Activated gamma-delta T cell (primary cell): ENCODE data around the gene CRB1.

Source experiments
- DNase-seq: peaks from one replicate; lab custom pipeline; 2025; lab: John Stamatoyannopoulos, UW

The CRB1 gene

DNA sequence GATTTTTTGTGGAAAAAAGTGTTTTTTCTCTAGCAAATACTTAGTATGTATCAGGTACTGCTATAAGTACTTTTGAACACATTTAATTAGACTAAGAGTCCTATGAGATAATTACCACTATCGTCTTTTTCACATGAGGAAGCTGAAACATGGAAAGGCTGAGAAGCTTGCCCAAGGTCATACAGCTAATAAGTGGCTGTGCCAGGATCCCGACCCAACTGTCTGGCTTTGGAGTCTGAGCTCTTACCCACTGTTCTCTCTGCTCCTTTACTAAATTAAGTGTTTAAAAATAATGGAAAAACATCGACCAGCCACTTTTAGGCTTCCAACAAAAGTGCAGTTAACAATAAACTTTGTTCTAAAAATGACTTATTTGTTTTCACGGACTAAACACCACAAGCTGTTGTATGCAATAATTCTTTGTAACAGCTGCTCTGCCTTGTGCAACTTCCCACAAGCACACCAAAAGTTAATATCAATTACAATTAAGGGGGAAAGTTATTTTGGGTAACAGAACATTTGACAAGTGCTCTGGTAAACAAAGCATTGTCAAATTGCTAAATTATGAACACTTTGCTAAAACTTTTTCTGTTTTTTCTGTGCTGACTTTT lies 75.7 kb downstream of the CRB1 start:
- DNase-seq, result no peak

DNA sequence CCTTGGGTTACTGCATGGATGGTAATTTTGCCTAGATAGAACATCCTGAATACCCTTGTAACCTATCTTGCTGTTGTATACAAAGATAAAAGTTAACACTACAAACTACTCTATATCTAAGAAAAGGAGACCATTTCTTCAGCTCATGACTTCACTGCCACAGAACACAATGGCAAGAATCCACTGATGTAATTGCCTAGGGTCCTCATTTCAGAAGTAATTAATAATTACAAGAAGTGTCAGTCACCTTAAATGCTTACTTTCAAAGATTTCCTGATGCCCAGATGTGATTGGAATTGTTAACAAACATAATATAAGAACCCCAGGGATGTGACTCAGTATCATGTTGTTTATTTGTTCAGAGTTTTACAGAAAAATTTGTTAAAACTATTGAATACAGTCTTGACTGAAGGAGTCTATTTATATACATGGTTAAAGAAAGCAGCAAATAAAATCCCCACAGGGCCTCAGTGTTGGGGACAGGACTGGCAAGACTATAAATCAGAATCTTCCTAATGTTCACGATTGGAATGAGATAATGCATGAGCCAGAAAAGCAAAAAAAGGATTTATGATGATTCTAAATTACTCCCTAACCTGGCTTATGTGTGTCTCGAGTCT lies 83.9 kb downstream of the CRB1 start:
- DNase-seq, result no peak

DNA sequence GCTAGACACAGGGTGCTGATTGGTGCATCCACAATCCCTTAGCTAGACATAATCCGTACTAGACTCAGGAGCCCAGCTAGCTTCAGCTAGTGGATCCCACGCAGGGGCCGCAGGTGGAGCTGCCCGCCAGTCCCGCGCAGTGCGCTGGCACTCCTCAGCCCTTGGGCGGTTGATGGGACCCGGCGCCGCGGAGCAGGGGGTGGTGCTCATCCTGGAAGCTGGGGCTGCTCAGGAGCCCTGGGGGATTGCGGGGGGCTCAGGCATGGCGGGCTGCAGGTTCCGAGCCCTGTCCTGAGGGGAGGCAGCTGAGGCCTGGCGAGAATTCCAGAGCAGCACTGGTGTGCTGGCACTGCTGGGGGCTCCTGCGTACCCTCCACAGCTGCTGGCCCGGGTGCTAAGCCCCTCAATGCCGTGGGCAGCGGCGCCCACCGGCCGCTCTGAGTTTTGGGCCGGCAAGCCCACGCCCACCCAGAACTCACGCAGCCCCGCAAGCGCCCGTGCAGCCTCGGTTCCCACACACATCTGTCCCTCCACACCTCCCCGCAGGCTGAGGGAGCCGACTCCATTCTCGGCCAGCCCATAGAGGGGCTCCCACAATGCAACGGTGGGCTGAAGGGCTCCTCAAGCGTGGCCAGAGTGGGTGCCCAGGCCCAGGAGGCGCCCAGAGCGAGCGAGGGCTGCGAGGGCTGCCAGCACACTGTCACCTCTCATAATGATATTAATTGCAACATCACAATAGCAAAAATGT lies 87.4 kb downstream of the CRB1 start:
- no peak for DNase-seq

DNA sequence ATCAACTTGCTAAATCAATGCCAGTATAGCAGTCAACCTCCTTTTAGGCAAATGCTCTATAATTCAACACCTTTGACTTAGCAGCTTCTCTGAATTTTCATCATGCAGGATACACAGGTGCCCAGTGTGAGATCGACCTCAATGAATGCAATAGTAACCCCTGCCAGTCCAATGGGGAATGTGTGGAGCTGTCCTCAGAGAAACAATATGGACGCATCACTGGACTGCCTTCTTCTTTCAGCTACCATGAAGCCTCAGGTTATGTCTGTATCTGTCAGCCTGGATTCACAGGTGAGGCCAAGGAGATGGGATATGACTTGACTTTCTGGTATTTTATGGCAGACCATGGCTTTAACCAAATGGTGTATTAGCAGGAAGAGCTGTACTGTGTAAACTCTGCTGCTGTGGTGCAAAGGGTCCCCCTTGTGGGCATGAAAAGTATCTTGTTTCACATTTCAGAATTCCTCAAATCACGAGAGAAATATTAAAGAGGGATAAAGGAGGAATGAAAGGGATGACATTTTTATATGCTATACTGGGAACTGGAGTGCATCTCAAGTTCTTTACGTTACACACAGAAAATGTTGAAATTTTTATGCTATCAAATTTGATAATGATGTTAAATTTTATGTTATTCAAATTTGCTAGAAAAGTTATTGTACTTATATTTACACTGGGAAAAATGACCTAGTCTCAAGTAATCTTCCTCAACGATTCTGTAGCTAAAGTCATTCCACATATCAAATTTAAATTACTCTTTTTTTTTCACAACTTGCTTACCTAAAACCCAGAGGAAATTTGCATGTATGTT lies 88.9 kb downstream of the CRB1 start:
- DNase-seq, result no peak

DNA sequence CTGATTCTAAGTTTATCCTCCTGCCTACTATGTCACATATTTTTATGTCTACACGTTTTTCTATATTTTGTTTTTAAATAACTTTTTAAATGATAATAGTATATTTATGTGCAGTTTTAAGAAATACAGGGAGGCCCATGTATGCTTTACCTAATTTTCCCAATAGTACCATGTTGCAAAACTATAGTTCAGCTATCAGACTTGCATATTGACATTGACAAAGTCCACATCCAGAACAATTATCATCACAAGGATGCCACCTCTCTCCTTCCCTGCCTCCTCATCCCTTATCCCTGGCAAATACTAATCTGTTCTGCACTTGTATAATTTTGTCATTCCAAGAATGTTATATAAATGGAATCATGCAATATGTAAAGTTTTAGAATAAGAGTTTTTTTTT lies 90.9 kb downstream of the CRB1 start:
- DNase-seq, result no peak

DNA sequence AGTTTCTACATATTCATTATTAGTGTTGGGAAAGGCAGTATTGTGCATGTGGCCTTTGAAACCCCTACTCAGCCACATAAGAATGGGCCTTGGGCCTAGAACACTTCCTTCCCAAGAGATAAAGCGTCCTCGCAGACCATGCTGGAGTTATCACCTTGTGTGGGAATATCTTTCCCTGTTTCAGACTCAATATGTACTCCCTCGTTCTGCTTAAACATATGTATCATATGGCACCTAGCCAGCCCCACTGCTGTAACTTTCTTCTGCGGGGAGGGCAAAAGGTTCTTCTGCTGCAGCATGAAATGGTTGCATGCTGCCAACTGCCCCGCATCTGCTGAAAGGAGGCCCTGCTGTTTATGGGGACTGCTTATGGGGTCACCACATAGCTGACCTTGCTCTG lies 92.0 kb downstream of the CRB1 start:
- DNase-seq, result no peak

DNA sequence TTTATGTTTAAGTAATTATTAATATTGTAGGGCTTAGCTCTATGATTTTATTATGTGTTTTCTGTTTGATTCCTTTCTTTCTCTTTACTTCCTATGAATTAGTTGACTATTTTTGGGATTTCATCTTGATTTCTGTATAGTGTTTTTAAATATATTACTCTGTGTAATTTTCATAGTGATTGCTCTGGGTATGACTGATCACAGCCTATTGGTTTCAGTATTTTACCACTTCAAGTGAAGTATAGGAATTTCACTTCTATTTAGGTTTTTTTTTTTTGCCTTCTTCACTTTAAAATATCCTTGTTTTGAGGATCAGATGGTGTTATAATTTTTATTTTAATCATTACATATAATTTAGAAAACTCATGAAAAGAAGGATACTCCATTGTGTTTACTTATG lies 94.8 kb downstream of the CRB1 start:
- no peak for DNase-seq

DNA sequence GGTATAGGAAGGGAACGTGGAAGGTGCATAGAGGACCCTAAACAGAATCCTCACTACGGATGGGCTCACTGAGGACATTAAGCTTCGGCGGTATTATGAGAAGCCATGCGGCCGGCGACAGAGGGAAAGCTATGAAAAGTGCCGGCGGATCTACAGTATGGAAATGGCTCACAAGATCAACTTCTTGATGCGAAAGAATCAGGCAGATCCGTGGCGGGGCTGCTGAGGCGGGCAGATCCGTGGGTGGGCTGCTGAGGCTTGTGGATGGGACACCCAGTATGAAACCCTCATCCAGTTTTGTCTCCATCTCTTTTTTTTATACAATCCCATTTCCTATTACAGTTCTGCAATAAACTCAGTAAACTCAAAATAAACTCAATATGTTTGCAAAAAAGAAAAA lies 95.8 kb downstream of the CRB1 start:
- DNase-seq, result no peak

DNA sequence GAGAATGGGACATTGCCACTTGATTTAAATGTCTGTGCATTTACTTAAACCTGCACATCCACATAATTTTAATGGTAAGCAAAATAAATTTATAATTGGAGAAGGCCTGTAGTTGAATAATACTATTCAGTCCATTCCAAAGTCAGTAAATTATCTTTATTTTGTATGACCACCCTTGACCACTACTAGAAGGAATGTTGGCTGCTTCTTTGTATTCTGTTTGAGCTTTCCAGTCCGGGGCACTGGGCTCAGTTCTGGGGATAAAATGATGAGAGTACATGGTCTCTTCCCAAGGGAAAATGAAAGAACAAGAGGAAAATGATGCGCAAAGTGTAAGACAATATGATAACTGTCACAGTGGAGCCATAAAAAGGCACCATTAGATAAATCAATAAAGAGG lies 98.9 kb downstream of the CRB1 start:
- no peak for DNase-seq

DNA sequence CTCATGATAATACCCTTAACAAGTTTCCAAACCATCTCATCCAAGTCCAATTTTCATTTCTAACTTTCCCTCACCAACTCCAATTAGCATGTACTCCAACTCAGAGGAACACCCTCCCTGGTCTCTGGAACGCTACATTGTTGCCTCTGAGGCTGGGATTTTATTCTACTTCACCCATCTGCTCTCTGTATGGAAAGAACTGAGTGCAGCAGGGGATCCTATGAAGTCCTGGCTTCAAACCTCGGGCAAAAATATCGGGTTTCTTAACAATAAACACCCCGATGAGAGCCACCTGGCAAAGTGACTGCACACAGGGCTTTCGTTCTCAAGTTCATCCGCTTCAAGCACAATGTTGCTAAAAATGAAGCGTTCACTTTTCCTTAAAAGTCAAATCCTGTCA lies 99.6 kb downstream of the CRB1 start:
- no peak for DNase-seq

DNA sequence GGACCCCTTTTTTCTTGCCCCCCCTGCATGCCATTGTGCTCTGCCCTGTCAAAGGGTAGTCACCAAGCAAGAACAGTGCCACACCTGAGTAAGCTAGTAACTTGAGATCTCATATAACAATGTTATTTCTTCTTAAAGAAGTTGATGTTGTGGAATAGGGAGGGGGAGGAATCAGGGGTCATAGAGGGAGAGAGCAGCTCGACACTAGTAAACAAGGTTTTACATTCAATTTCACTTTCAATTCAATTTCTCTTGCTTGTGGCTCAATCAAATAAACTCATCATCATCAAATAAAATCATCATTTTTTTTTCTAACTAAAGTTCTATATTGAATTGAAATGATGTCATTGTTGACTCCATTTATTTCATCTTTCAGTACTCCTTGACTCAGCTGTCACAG lies 106.4 kb downstream of the CRB1 start:
- DNase-seq, result no peak

DNA sequence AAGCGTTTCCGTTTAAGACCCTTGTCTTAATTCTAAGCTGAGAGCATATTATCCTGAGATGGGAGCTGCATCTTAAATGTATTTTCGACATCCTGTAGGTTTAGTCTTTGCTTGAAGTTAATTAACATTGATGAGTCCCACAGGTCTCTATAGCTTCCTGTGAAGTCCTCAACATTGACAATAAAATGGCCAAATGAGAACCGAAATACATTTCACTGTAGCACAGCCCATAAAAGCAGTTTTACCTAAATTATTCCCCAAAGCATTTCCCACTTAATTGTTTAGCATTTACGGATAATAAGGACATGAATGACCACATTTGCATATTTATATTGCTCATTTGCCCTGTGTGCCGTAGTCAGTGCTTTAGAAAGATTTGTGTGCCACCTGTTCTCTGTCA lies 116.4 kb downstream of the CRB1 start:
- DNase-seq, result no peak

DNA sequence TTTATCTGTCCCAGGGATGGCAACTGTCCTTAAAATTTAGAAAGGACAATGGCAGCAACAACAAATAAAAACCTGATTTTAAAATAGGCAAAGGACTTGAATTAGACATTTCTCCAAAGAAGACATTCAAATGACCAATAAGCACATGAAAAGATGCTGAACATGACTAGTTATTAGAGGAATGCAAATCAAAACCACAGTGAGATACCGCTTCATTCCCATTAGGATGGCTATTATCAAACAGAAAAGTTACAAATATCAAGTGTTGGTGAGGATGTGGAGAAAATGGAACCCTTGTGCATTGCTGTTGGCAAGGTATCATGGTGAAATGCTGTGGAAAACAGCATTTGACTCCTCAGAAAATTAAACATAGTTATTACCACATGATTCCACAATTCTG lies 120.7 kb downstream of the CRB1 start:
- DNase-seq, result no peak

DNA sequence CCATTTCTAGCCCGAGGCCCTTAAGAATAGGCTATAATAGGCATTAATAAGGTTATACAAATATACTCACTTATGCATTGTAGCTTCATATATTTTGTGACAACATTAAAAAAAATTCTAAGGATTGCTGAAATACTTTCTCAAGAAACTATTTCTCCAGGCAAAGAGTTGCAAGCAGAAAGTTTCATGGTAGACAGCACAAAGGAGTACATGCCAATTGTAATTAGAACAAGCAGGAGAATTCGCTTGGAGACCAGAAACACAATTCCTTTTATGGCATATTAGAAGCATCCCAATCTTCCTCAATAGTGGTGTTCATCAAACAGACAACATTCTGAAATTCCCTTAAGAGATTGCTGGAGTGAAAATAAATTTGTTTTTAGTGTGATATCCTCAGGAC lies 122.8 kb downstream of the CRB1 start:
- no peak for DNase-seq

DNA sequence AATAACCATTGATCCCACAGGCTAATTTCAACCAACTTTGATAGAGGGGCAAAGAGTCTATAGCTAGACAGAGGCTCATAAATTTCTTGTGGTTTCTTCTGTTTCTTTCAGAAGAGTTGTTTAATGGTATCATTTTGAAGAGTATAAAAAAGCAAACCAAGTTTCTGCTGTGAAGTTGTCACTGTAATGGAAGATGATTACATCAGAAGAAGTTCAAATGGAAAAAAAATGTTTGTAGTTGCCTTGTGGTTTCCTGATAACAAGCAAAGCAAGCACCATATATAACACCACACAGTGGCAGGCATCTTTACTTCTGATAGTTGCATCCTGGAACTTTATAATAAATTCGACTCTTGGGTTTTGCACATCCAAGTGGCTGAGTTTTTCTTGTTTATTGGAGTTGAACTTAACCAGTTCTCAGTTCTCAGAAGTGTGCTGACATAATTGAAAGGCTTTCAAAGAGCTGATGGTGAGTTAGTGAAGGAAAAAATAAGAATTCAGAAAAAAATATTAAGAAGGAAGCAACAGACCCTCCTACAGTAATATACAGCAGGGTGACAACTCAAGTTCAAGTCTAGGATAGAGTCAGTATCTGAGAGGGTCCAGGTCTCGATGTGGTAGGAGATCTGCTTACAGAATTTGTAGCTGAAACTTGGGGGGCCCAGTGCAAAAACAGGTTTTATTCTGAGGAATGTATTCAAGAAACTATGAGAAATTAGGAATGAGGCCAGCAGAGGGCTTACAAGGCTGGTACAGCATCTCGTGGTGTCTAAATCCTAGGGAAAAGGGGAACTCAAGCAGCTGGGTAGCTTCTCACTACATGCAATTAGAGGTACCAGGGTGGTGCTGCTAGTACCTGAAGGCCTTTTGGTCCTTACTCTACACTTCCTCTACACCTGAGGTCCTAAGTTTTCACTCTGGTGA lies 123.5 kb downstream of the CRB1 start:
- no peak for DNase-seq

DNA sequence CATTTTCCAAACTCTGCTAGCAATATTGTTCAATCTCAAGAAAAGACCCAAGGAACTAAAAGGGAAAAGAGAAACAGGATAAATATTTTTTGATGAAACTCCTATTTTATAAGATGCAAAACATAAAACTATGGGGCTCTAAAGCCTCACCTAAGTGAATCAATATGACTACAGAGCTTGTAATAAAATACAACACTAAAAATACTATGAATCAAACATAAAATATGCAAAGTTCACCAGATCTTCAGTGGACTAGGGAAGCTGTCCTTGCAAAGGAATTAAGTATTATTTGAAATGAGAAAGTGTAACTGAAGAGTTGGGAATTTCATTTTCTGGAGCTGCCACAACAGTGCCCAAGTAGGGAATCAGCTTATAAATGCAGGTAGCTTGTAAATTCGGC lies 124.5 kb downstream of the CRB1 start:
- no peak for DNase-seq

DNA sequence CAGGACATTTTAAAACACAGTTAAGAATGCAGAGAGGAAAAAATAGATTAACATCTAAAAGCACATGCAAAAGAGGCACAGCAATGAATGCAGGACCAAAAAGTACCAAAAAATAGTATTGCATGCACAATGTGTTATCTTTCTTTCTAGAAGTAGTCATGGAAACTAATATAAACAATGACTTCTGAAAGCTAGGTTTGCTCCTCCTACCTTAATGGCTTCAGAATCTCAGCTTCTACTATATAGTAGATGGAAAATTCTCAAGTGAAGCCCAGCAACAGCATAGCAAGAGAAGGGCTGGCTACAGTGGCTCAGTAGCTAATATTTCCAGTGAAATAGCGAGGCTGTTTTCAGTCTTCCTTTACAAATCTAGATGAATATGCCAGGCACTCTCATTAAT lies 125.1 kb downstream of the CRB1 start:
- no peak for DNase-seq

DNA sequence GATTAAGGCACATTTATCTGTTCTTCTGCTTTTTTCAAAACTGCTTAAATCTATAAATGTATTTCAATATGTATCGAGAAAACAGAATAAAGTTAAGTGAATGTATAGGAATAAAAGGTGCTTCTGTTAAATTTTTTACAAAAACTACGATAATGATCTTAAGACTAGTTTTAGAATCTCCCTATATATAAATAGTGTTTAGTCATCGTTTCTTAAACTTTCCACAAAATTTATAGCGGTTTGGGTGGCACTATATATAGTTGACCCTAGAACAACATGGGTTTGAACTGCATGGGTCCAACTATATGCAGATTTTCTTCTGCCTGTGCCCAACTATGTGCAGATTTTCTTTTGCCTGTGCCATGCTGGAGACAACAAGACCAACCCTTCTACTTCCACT lies 125.7 kb downstream of the CRB1 start:
- no peak for DNase-seq

DNA sequence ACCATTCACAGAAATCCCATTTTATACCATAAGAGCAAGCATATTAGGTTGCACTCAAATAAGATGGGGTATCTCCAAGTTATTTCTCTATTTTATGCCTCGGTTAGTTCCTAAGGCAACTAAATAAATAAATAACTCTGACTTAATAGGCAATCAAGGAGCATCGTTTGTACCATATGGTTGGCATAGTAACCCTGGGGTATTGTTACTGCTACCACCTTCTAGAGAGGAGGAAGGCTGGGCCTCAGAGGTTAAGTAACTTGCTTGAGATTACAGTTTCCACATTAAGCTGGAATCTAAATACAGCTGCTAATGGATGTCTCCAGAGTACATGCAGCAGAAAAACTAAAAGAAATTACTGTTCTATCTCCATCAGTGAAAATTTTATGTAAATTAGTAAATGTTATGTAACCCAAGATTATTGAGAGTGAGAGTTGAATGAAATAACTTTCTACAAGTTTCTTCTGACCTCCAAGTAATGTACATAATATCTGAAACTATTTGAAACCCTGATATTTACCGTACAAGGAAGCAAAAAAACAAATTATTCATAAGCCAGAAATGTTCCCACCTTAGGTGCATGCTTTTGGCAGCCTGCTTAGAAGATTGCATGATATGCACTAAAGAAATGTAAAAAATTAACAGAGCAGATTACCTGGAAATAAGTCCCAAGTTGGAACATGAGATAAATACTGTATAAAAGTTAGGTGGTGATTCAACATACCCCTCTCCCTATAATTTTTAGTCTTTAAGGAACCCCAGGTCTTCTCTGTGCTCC lies 127.0 kb downstream of the CRB1 start:
- no peak for DNase-seq

DNA sequence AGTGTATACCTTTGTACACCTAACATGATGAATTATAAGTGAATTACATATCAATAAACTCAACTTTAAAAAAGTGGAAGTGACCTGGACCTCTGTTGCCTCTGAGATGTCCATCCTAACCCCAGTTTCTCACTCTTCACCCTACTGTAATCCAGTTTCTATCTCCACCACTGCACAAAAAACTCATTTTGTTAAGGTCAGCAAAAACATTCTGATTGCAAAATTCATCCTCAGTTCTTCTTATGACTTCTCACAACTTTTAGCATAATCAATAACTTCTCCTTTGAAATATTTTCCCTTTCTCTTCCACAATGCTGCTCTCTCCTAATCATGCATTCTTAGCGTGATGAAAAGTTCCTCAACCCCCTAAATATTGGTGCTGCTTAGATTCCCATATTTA lies 129.8 kb downstream of the CRB1 start:
- no peak for DNase-seq
